Stimulated activated CD4-positive, alpha-beta T cell treated with anti-CD3 and anti-CD28 coated beads, Interleukin-4, amount 100 ng/mL, for 48 hours (primary cell): ENCODE results near the gene PRSS22.

Source experiments
- DNase-seq, 2 donors: peaks; one replicate each; pipeline ENCODE4 v3.0.0-alpha.2; 2020; ENCODE audit warnings: low read depth in 2 of 2

PRSS22 gene

GRCh38 chr16:2829501-2830354 is 28.2 kb downstream of the PRSS22 start, which contains the start of gene ZG16B:
ZG16B (plus strand) TSS chr16:2830303; CDS start chr16:2830442, 139 bp downstream.
- DNase-seq = no peak

GRCh38 chr16:2828876-2829430 is 29.0 kb downstream of the PRSS22 start:
- no peak for DNase-seq

GRCh38 chr16:2828521-2828840 is 29.5 kb downstream of the PRSS22 start:
- no peak for DNase-seq

- DNase-seq = no peak
These were observed 30.0 kb downstream of the PRSS22 start for GRCh38 chr16:2827831-2828520.

- DNase-seq = no peak
These were observed 30.6 kb downstream of the PRSS22 start for GRCh38 chr16:2827374-2827791.

- DNase-seq = no peak
These were observed 31.2 kb downstream of the PRSS22 start for GRCh38 chr16:2826591-2827373.

GRCh38 chr16:2825906-2826305 is 32.1 kb downstream of the PRSS22 start:
- no peak for DNase-seq

- no peak for DNase-seq
These were observed 32.8 kb downstream of the PRSS22 start for GRCh38 chr16:2825049-2825742.

- no peak for DNase-seq
These were observed 33.3 kb downstream of the PRSS22 start for GRCh38 chr16:2824626-2825025.

- no peak for DNase-seq
These were observed 35.5 kb downstream of the PRSS22 start for GRCh38 chr16:2822496-2822895.

- no peak for DNase-seq
These were observed 35.8 kb downstream of the PRSS22 start for GRCh38 chr16:2822158-2822495.

GRCh38 chr16:2821487-2822157 is 36.3 kb downstream of the PRSS22 start:
- no peak for DNase-seq

GRCh38 chr16:2820836-2821486 is 37.0 kb downstream of the PRSS22 start:
- no peak for DNase-seq

GRCh38 chr16:2819939-2820835 is 37.8 kb downstream of the PRSS22 start:
- DNase-seq = no peak

- DNase-seq = no peak
These were observed 38.6 kb downstream of the PRSS22 start for GRCh38 chr16:2819179-2819938.

- DNase-seq = no peak
These were observed 39.6 kb downstream of the PRSS22 start for GRCh38 chr16:2818272-2818876.

GRCh38 chr16:2817340-2818271 is 40.4 kb downstream of the PRSS22 start:
- no peak for DNase-seq
